ENCODE measurements around the gene LAMA2.

GRCh38 chr6:129320892-129321291 lies 438.0 kb downstream of the LAMA2 start:
- TF ChIP-seq EP300 (IDR thresholded peaks at IDR 0.05): no peak
- TF ChIP-seq CTCF (IDR thresholded peaks at IDR 0.05): no peak
- no peak for TF ChIP-seq POLR2A (IDR thresholded peaks at IDR 0.05)
